GM23338 (cell line): ENCODE results near the gene YWHAE. TPM values are rescaled to one million over a fixed set of nuclear protein-coding genes. Genes with fewer than 3 reads are reported as not detected.

Experiments
- ATAC-seq: fragments of 200-7000 bp; cut with Tn5 transposase; 3 replicates; pipeline ENCODE4 v1.9.1; 2020
- DNase-seq: peaks from one replicate; pipeline ENCODE4 v3.0.0-alpha.2; 2015; ENCODE audit warnings: low spot score
- H2AFZ ChIP-seq: fragments of 200-600 bp; sonication (generic); 2 replicates; pipeline ENCODE4 v1.8.0; 2016; ENCODE audit warnings: antibody characterized with exemption, mild to moderate bottlenecking, moderate library complexity
- H3F3A ChIP-seq: fragments of 200-600 bp; sonication (generic); replicated peaks from 2 replicates; pipeline ENCODE4 v1.8.0; 2017; ENCODE audit warnings: antibody characterized with exemption, mixed run types, low read depth
- H3K27ac ChIP-seq: fragments of 200-600 bp; sonication (generic); 2 replicates; pipeline ENCODE4 v1.6.1; 2016; ENCODE audit warnings: low read depth
- H3K27me3 ChIP-seq: fragments of 200-600 bp; sonication (generic); 2 replicates; pipeline ENCODE4 v1.8.0; 2016; ENCODE audit warnings: mild to moderate bottlenecking, mixed run types, moderate library complexity; ENCODE audit not compliant: insufficient read depth
- H3K36me3 ChIP-seq: fragments of 200-600 bp; sonication (generic); 2 replicates; pipeline ENCODE4 v1.8.0; 2016; ENCODE audit warnings: mild to moderate bottlenecking; ENCODE audit not compliant: insufficient read depth
- H3K4me1 ChIP-seq: fragments of 200-600 bp; sonication (generic); 2 replicates; pipeline ENCODE4 v1.8.0; 2016; ENCODE audit warnings: mild to moderate bottlenecking, moderate library complexity; ENCODE audit not compliant: insufficient read depth
- H3K4me2 ChIP-seq: fragments of 200-600 bp; sonication (generic); 2 replicates; pipeline ENCODE4 v1.7.1; 2017; ENCODE audit warnings: mixed run types
- H3K4me3 ChIP-seq: fragments of 200-600 bp; sonication (generic); 2 replicates; pipeline ENCODE4 v1.6.1; 2016; ENCODE audit warnings: mixed run types
- H3K79me2 ChIP-seq: fragments of 200-600 bp; sonication (generic); replicated peaks from 2 replicates; pipeline ENCODE4 v1.8.0; 2017; ENCODE audit warnings: mild to moderate bottlenecking; ENCODE audit not compliant: insufficient read depth
- H3K9me2 ChIP-seq: fragments of 200-600 bp; sonication (generic); 2 replicates; pipeline ENCODE4 v1.8.0; 2017; ENCODE audit not compliant: insufficient read depth
- H4K20me1 ChIP-seq: fragments of 200-600 bp; sonication (generic); replicated peaks from 2 replicates; pipeline ENCODE4 v1.8.0; 2017; ENCODE audit warnings: mild to moderate bottlenecking; ENCODE audit not compliant: insufficient read depth
- H3K27ac Mint-ChIP-seq: 2 replicates; pipeline ENCODE4 v1.8.0; 2020; ENCODE audit warnings: inconsistent platforms, mild to moderate bottlenecking, moderate library complexity, mixed read lengths
- H3K27me3 Mint-ChIP-seq: 3 replicates; pipeline ENCODE4 v1.8.0; 2022; ENCODE audit warnings: low read depth, mild to moderate bottlenecking, moderate library complexity, mixed read lengths, inconsistent platforms; ENCODE audit not compliant: insufficient read depth, poor library complexity
- H3K36me3 Mint-ChIP-seq: 3 replicates; pipeline ENCODE4 v1.8.0; 2021; ENCODE audit warnings: low read depth, mild to moderate bottlenecking, inconsistent platforms, moderate library complexity, mixed read lengths
- H3K4me1 Mint-ChIP-seq: 3 replicates; pipeline ENCODE4 v1.8.0; 2020; ENCODE audit warnings: mild to moderate bottlenecking, inconsistent platforms, mixed read lengths
- H3K4me3 Mint-ChIP-seq: 3 replicates; pipeline ENCODE4 v1.8.0; 2021; ENCODE audit warnings: moderate library complexity, mild to moderate bottlenecking, inconsistent platforms, mixed read lengths
- H3K9me3 Mint-ChIP-seq: 3 replicates; pipeline ENCODE4 v1.8.0; 2020; ENCODE audit warnings: moderate library complexity, mild to moderate bottlenecking, inconsistent platforms, mixed read lengths
- CREB1 ChIP-seq: fragments of 250-450 bp; sonication (Bioruptor Pico); IDR thresholded peaks from 2 replicates; pipeline ENCODE4 v1.5.0; 2020; ENCODE audit warnings: low read depth, mild to moderate bottlenecking, moderate library complexity
- ETS1 ChIP-seq: IDR thresholded peaks from 2 replicates; pipeline ENCODE4 v1.6.1; 2016; ENCODE audit warnings: antibody characterized with exemption
- EZH2 ChIP-seq: fragments of 200-600 bp; sonication (generic); IDR thresholded peaks from one replicate; pipeline ENCODE4 v1.8.0; 2017; ENCODE audit warnings: antibody characterized with exemption, mild to moderate bottlenecking, low read depth; ENCODE audit not compliant: unreplicated experiment
- EZH2phosphoT487 ChIP-seq: fragments of 200-600 bp; sonication (generic); IDR thresholded peaks from one replicate; pipeline ENCODE4 v1.8.1; 2018; ENCODE audit warnings: antibody characterized with exemption; ENCODE audit not compliant: unreplicated experiment
- JUNB ChIP-seq: IDR thresholded peaks from one replicate; pipeline ENCODE4 v1.6.1; 2016; ENCODE audit warnings: antibody characterized with exemption; ENCODE audit not compliant: unreplicated experiment
- NANOG ChIP-seq: IDR thresholded peaks from 2 replicates; pipeline ENCODE4 v1.6.1; 2016; ENCODE audit warnings: antibody characterized with exemption, borderline replicate concordance
- POLR2AphosphoS5 ChIP-seq: IDR thresholded peaks from 2 replicates; pipeline ENCODE4 v1.6.1; 2016; ENCODE audit warnings: antibody characterized with exemption, low read depth
- STAT1 ChIP-seq: IDR thresholded peaks from one replicate; pipeline ENCODE4 v1.6.1; 2016; ENCODE audit warnings: antibody characterized with exemption; ENCODE audit not compliant: unreplicated experiment
- ZNF114 ChIP-seq: fragments of 250-450 bp; sonication (Bioruptor Pico); IDR thresholded peaks from 2 replicates; pipeline ENCODE4 v1.5.0; 2020; ENCODE audit warnings: mild to moderate bottlenecking, moderate library complexity
- ZNF331 ChIP-seq: fragments of 250-450 bp; sonication (Bioruptor Pico); IDR thresholded peaks from 2 replicates; pipeline ENCODE4 v1.5.0; 2020; ENCODE audit warnings: low read depth, mild to moderate bottlenecking, moderate library complexity
- ZNF462 ChIP-seq: fragments of 250-450 bp; sonication (Bioruptor Pico); IDR thresholded peaks from 2 replicates; pipeline ENCODE4 v1.5.0; 2020; ENCODE audit warnings: mild to moderate bottlenecking, moderate library complexity
- polyA plus RNA-seq: library from polyadenylated mRNA; unstranded; fragments of >200 nt; fragmentation: Nextera tagmentation; extraction: Ambion mirVana; gene quantifications from 2 replicates; pipeline ENCODE4 v1.2.1, GENCODE V29; 2016
- total RNA-seq: library from RNA; depleted of rRNA; stranded (reverse); fragments of >200 nt; shearing (Covaris generic); gene quantifications from 2 replicates; pipeline ENCODE4 v1.2.3, GENCODE V29; 2014
- TF ChIP-seq, protein P1 (sequence below): IDR thresholded peaks from one replicate; pipeline ENCODE4 v1.6.1; 2018; ENCODE audit warnings: antibody characterized with exemption; ENCODE audit not compliant: unreplicated experiment
- TF ChIP-seq, protein P2 (sequence below), 2 experiments: fragments of 200-600 bp in 1 of 2; sonication (generic) in 1 of 2; conservative IDR thresholded peaks; 2 replicates each; pipeline versions ENCODE4 v1.5.1 to v1.6.1; 2016 to 2017; ENCODE audit warnings: antibody characterized with exemption in 2 of 2, low read depth in 2 of 2, mild to moderate bottlenecking in 2 of 2, moderate library complexity in 1 of 2

YWHAE gene
- total and polyA plus RNA-seq, 2 experiments from 2014 or later = 1,251 to 1,283 TPM

- H3K9me2 ChIP-seq = no peaks in the 10 kb centered on the region
- no peaks in the 10 kb centered on the region for H3K36me3 ChIP-seq
- H3K4me3 ChIP-seq = no peak overlapping the region
- peaks cover 6% of the 10 kb centered on the region for H3K27me3 Mint-ChIP-seq
- no peak for TF ChIP-seq STAT1
- TF ChIP-seq JUNB = no peak
- no peak for TF ChIP-seq EZH2
- TF ChIP-seq ZNF331 (CRISPR knock-in tag) = no peak
- TF ChIP-seq ETS1 = no peak
- TF ChIP-seq, protein P1, sequence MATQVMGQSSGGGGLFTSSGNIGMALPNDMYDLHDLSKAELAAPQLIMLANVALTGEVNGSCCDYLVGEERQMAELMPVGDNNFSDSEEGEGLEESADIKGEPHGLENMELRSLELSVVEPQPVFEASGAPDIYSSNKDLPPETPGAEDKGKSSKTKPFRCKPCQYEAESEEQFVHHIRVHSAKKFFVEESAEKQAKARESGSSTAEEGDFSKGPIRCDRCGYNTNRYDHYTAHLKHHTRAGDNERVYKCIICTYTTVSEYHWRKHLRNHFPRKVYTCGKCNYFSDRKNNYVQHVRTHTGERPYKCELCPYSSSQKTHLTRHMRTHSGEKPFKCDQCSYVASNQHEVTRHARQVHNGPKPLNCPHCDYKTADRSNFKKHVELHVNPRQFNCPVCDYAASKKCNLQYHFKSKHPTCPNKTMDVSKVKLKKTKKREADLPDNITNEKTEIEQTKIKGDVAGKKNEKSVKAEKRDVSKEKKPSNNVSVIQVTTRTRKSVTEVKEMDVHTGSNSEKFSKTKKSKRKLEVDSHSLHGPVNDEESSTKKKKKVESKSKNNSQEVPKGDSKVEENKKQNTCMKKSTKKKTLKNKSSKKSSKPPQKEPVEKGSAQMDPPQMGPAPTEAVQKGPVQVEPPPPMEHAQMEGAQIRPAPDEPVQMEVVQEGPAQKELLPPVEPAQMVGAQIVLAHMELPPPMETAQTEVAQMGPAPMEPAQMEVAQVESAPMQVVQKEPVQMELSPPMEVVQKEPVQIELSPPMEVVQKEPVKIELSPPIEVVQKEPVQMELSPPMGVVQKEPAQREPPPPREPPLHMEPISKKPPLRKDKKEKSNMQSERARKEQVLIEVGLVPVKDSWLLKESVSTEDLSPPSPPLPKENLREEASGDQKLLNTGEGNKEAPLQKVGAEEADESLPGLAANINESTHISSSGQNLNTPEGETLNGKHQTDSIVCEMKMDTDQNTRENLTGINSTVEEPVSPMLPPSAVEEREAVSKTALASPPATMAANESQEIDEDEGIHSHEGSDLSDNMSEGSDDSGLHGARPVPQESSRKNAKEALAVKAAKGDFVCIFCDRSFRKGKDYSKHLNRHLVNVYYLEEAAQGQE = no peak
- TF ChIP-seq ZNF462 (CRISPR knock-in tag) = no peak
- no peak for TF ChIP-seq POLR2AphosphoS5
- no peak for TF ChIP-seq EZH2phosphoT487
- no peak for TF ChIP-seq CREB1 (CRISPR knock-in tag)
- TF ChIP-seq, protein P2, sequence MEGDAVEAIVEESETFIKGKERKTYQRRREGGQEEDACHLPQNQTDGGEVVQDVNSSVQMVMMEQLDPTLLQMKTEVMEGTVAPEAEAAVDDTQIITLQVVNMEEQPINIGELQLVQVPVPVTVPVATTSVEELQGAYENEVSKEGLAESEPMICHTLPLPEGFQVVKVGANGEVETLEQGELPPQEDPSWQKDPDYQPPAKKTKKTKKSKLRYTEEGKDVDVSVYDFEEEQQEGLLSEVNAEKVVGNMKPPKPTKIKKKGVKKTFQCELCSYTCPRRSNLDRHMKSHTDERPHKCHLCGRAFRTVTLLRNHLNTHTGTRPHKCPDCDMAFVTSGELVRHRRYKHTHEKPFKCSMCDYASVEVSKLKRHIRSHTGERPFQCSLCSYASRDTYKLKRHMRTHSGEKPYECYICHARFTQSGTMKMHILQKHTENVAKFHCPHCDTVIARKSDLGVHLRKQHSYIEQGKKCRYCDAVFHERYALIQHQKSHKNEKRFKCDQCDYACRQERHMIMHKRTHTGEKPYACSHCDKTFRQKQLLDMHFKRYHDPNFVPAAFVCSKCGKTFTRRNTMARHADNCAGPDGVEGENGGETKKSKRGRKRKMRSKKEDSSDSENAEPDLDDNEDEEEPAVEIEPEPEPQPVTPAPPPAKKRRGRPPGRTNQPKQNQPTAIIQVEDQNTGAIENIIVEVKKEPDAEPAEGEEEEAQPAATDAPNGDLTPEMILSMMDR (conservative IDR thresholded peaks at IDR 0.05; ENCODE audit: low read depth in 2 of 2) = no peak
- no peak for TF ChIP-seq ZNF114
- TF ChIP-seq NANOG = no peak
- DNase-seq = no peak
- H3K79me2 ChIP-seq = no peaks in the 10 kb centered on the region
- H3K4me1 Mint-ChIP-seq = no peaks in the 10 kb centered on the region; the same call in 2 of the 3 replicates
- ATAC-seq = no peak
- H3K4me1 ChIP-seq = no peaks in the 10 kb centered on the region; the same call in 1 of the 2 replicates
- 0 out of 2 replicates have a peak, but pooled peaks cover 2% of the 10 kb centered on the region for H3F3A ChIP-seq
- no peak overlapping the region for H2AFZ ChIP-seq
- no peaks in the 10 kb centered on the region for H3K27me3 ChIP-seq
- no peak overlapping the region for H3K27ac ChIP-seq
- H3K9me3 Mint-ChIP-seq = no peaks in the 10 kb centered on the region; the same call in 2 of the 3 replicates
- no peak overlapping the region for H3K4me3 Mint-ChIP-seq
- H3K36me3 Mint-ChIP-seq = peaks cover 3% of the 10 kb centered on the region; the same call in 1 of the 3 replicates
- H3K4me2 ChIP-seq = no peak overlapping the region
- peaks cover 10% of the 10 kb centered on the region; the same call in 1 of the 2 replicates for H4K20me1 ChIP-seq
- H3K27ac Mint-ChIP-seq = no peak overlapping the region
Observed at GRCh38 chr17:1414001-1414574, 14.1 kb upstream of the YWHAE start.
